Measurements from ENCODE around the gene VPS29.
"Not testable (repeated sequence)": the region's sequence is repeated elsewhere in the genome, so short reads cannot be mapped to it uniquely, and the experiment has no call there.

VPS29 gene

GRCh38 chr12:110531741-110532333, 29.9 kb upstream of the VPS29 start:
- DNase-seq (ENCODE audit: low read depth in 1 of 2, low spot score in 1 of 2) = no peak
- no peaks in the 10 kb centered on the region for H3K27me3 ChIP-seq (ENCODE audit: insufficient read depth, poor library complexity, severe bottlenecking)
- H3K27ac ChIP-seq (replicated peaks) = no peak overlapping the region
- H3K4me3 ChIP-seq (replicated peaks; ENCODE audit: insufficient read depth, low read length) = no peak overlapping the region
- TF ChIP-seq CTCF (IDR thresholded peaks at IDR 0.05; ENCODE audit: insufficient read depth, low read length) (no peak), GABPA (IDR thresholded peaks at IDR 0.05; ENCODE audit: low read depth) (no peak), SPI1 (IDR thresholded peaks at IDR 0.05; ENCODE audit: borderline replicate concordance, low read depth) (no peak), REST (IDR thresholded peaks at IDR 0.05; ENCODE audit: insufficient replicate concordance, low read depth) (no peak), POLR2AphosphoS5 (IDR thresholded peaks at IDR 0.05; ENCODE audit: low read depth) (no peak)

- no peak for DNase-seq (ENCODE audit: low read depth in 1 of 2, low spot score in 1 of 2)
- Histone ChIP-seq H3K27ac (replicated peaks) (no peak overlapping the region), H3K4me3 (replicated peaks; ENCODE audit: insufficient read depth, low read length) (no peak overlapping the region), H3K27me3 (ENCODE audit: insufficient read depth, poor library complexity, severe bottlenecking) (no peaks in the 10 kb centered on the region)
- TF ChIP-seq POLR2AphosphoS5 (IDR thresholded peaks at IDR 0.05; ENCODE audit: low read depth) = no peak
- 0 out of 2 replicates have a peak, but pooled peaks have one; percentile 7 for TF ChIP-seq SPI1 (IDR thresholded peaks at IDR 0.05; ENCODE audit: borderline replicate concordance, low read depth)
Observed at GRCh38 chr12:110530511-110530910, 28.6 kb upstream of the VPS29 start.

GRCh38 chr12:110528277-110528839, 26.4 kb upstream of the VPS29 start:
- Histone ChIP-seq H3K27me3 (ENCODE audit: insufficient read depth, poor library complexity, severe bottlenecking) (no peaks in the 10 kb centered on the region), H3K4me3 (replicated peaks; ENCODE audit: insufficient read depth, low read length) (no peak overlapping the region), H3K27ac (replicated peaks) (no peak overlapping the region)
- DNase-seq (ENCODE audit: low read depth in 1 of 2, low spot score in 1 of 2) = no peak
- TF ChIP-seq CTCF (IDR thresholded peaks at IDR 0.05; ENCODE audit: insufficient read depth, low read length) (no peak), REST (IDR thresholded peaks at IDR 0.05; ENCODE audit: insufficient replicate concordance, low read depth) (no peak)

GRCh38 chr12:110520876-110521712, 19.2 kb upstream of the VPS29 start:
- not testable (repeated sequence) for H3K27me3 ChIP-seq (ENCODE audit: insufficient read depth, poor library complexity, severe bottlenecking); H3K27ac ChIP-seq (replicated peaks); H3K4me3 ChIP-seq (replicated peaks; ENCODE audit: insufficient read depth, low read length); DNase-seq (ENCODE audit: low read depth in 1 of 2, low spot score in 1 of 2)

GRCh38 chr12:110518014-110518413, 16.1 kb upstream of the VPS29 start:
- H3K27me3 ChIP-seq (ENCODE audit: insufficient read depth, poor library complexity, severe bottlenecking) = not testable (repeated sequence)

More at GRCh38 chr12:110518014-110518413, 16.1 kb upstream of the VPS29 start:
- not testable (repeated sequence) for H3K4me3 ChIP-seq (replicated peaks; ENCODE audit: insufficient read depth, low read length); DNase-seq (ENCODE audit: low read depth in 1 of 2, low spot score in 1 of 2); H3K27ac ChIP-seq (replicated peaks)
